Measurements from ENCODE around the gene NSUN7. TPM values are rescaled to one million over a fixed set of nuclear protein-coding genes. Genes with fewer than 3 reads are reported as not detected.

NSUN7 gene
- total and polyA plus RNA-seq, 7 donors = 0.03 to 0.39 (median 0.11) TPM; not detected in 4

- Histone ChIP-seq H3K4me1 (no peaks in the 10 kb centered on the region), H3K9me3 (no peaks in the 10 kb centered on the region), H3K36me3 (ENCODE audit: insufficient read depth in 1 of 2, low read depth in 1 of 2) (no peaks in the 10 kb centered on the region), H3K4me3 (no peak overlapping the region), H3K27me3 (ENCODE audit: insufficient read depth in 3 of 3, low read length in 2 of 3) (no peaks in the 10 kb centered on the region), H3K27ac (no peak overlapping the region)
- intact Hi-C loops (cut with DNase I) = loop anchor here in 1 of 2 donors (5.0 to 10.0 kb wide), 2 partner anchors 111 to 184 kb away; no protein-coding TSS in a partner anchor
- no peak for DNase-seq
- ATAC-seq = no peak
- TF ChIP-seq CTCF (IDR thresholded peaks at IDR 0.05) = no peak
- 73 to 87% (median 79%) methylated on average over 7 of the region's 7 CpGs for WGBS, 3 donors
Observed at GRCh38 chr4:40733752-40734151, 16.0 kb upstream of the NSUN7 start.

DNA sequence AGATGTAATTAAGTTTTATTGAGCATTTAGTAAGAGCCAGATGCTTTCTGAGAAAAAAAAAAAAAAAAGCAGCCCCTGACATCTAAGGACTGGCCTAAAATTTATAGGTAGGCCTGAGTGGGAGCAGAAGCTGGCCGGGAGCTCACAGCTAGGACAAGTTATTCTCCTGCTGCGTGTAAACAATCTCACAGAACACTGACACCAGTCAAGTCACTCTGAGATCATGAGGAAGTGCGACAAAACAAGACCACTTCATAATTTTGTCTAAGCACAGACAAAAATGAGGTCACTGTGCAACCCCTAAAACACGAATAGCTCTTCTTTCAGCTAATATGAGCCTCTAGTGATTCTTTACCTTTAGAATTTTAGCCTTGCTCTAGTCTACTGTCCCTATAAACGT, 15.3 kb upstream of the NSUN7 start:
- WGBS, 3 donors = 76 to 86% (median 76%) methylated on average over 5 of the region's 5 CpGs
- Histone ChIP-seq H3K4me3 (no peak overlapping the region), H3K9me3 (no peaks in the 10 kb centered on the region), H3K36me3 (ENCODE audit: insufficient read depth in 1 of 2, low read depth in 1 of 2) (no peaks in the 10 kb centered on the region), H3K27ac (no peak overlapping the region), H3K27me3 (ENCODE audit: insufficient read depth in 3 of 3, low read length in 2 of 3) (no peaks in the 10 kb centered on the region), H3K4me1 (no peaks in the 10 kb centered on the region)
- no peak for TF ChIP-seq CTCF (IDR thresholded peaks at IDR 0.05)
- ATAC-seq = no peak
- no peak for DNase-seq
- intact Hi-C loops (cut with DNase I) = loop anchor here in 1 of 2 donors (5.0 to 10.0 kb wide), 2 partner anchors 110 to 183 kb away; no protein-coding TSS in a partner anchor

DNA sequence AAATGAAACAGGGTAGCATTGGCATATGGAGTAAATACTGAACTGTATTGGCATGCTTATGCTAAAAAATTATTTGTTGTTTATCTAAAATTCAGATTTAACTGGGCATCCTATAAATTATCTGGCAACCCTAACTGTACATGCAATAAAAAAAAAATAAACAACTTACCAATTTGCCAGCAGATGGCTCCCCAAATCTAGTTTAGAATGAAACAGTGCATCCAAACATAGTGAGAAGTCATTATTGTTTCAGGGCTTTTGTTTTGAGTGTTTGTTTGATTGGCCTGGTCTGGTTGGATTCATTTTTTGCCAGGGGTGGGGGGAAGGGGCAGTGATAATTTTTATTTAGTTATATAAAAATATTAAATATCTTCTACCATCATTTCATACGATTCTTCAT, 12.8 kb upstream of the NSUN7 start:
- no peaks in the 10 kb centered on the region for H3K4me1 ChIP-seq
- TF ChIP-seq CTCF (IDR thresholded peaks at IDR 0.05) = peak; percentile 39
- DNase-seq = no peak
- H3K27me3 ChIP-seq (ENCODE audit: insufficient read depth in 3 of 3, low read length in 2 of 3) = no peaks in the 10 kb centered on the region
- H3K4me3 ChIP-seq = no peak overlapping the region
- 96 to 98% (median 96%) methylated on average over 1 of the region's 1 CpG for WGBS, 3 donors
- H3K9me3 ChIP-seq = no peaks in the 10 kb centered on the region
- ATAC-seq = peak in 1 of 4 donors; percentile 49
- no peak overlapping the region for H3K27ac ChIP-seq
- no peaks in the 10 kb centered on the region for H3K36me3 ChIP-seq (ENCODE audit: insufficient read depth in 1 of 2, low read depth in 1 of 2)
- intact Hi-C loops (cut with DNase I) = loop anchor here in 1 of 2 donors (5.0 to 10.0 kb wide), 2 partner anchors 108 to 160 kb away; no protein-coding TSS in a partner anchor

DNA sequence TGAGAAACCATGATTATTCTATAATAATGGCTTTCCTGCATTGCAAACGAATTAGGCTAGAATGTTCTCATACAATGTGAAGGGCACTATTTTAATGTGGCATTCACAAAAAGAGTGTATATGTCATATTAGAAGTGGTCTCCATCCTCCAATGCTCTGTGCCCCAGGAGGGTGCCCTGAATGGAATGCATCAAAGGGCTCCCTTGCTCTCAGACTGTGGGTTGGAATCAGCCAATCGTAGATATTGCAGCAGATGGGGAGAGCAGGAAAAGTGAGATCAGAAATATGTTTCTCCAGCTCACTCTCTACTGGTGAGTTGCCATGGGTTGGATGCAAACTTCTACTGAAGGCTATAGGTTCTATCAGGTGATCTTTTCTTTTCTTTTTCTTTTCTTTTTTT, 11.9 kb upstream of the NSUN7 start:
- H3K27ac ChIP-seq = no peak overlapping the region
- no peak for TF ChIP-seq CTCF (IDR thresholded peaks at IDR 0.05)
- ATAC-seq (no peak), DNase-seq (no peak)
- WGBS, 3 donors = 69 to 73% (median 70%) methylated on average over 2 of the region's 2 CpGs
- no peaks in the 10 kb centered on the region for H3K9me3 ChIP-seq
- intact Hi-C loops (cut with DNase I) = loop anchor here in 1 of 2 donors (5.0 to 10.0 kb wide), 2 partner anchors 107 to 159 kb away; no protein-coding TSS in a partner anchor
- no peaks in the 10 kb centered on the region for H3K27me3 ChIP-seq (ENCODE audit: insufficient read depth in 3 of 3, low read length in 2 of 3)
- no peak overlapping the region for H3K4me3 ChIP-seq
- H3K36me3 ChIP-seq (ENCODE audit: insufficient read depth in 1 of 2, low read depth in 1 of 2) = no peaks in the 10 kb centered on the region
- H3K4me1 ChIP-seq = no peaks in the 10 kb centered on the region

- H3K27ac ChIP-seq = no peak overlapping the region
- H3K4me1 ChIP-seq = no peaks in the 10 kb centered on the region
- DNase-seq (no peak), ATAC-seq (no peak)
- intact Hi-C loops (cut with DNase I) = loop anchor here in 1 of 2 donors (5.0 to 10.0 kb wide), 2 partner anchors 105 to 158 kb away; no protein-coding TSS in a partner anchor
- no peaks in the 10 kb centered on the region for H3K27me3 ChIP-seq (ENCODE audit: insufficient read depth in 3 of 3, low read length in 2 of 3)
- no peaks in the 10 kb centered on the region for H3K9me3 ChIP-seq
- H3K36me3 ChIP-seq (ENCODE audit: insufficient read depth in 1 of 2, low read depth in 1 of 2) = no peaks in the 10 kb centered on the region
- no peak overlapping the region for H3K4me3 ChIP-seq
- no peak for TF ChIP-seq CTCF (IDR thresholded peaks at IDR 0.05)
Observed at GRCh38 chr4:40739347-40739746, 10.4 kb upstream of the NSUN7 start.

Data from psoas muscle (tissue), 8 donors.